CD4-positive, CD25-positive, alpha-beta regulatory T cell (primary cell): Measurements from ENCODE around the gene OLIG1. TPM values are rescaled to one million over a fixed set of nuclear protein-coding genes. Genes with fewer than 3 reads are reported as not detected.

ENCODE experiments used
- ATAC-seq, 2 donors: fragments of 150-1000 bp; cut with Tn5 transposase; one replicate each; pipeline ENCODE4 v1.10.0; 2021; ENCODE audit warnings: low read depth in 2 of 2, moderate number of reproducible peaks in 2 of 2, moderate library complexity in 1 of 2
- DNase-seq, 3 donors: peaks; one replicate each; pipeline versions ENCODE4 v3.0.0 to v3.0.0-alpha.2; 2012 to 2022; ENCODE audit warnings: mixed read lengths in 1 of 3
- H3K27ac ChIP-seq: one replicate; pipeline ENCODE4 v1.7.0; 2013; ENCODE audit warnings: mild to moderate bottlenecking, low read length; ENCODE audit not compliant: insufficient read depth, poor library complexity, severe bottlenecking
- H3K27me3 ChIP-seq: one replicate; pipeline ENCODE4 v1.7.0; 2013; ENCODE audit warnings: low read length; ENCODE audit not compliant: control insufficient read depth, insufficient read depth
- H3K36me3 ChIP-seq: one replicate; pipeline ENCODE4 v1.7.0; 2013; ENCODE audit warnings: mild to moderate bottlenecking, low read length, moderate library complexity; ENCODE audit not compliant: control insufficient read depth, insufficient read depth
- H3K4me1 ChIP-seq: 2 replicates; pipeline ENCODE4 v1.7.0; 2013; ENCODE audit warnings: mild to moderate bottlenecking, low read length; ENCODE audit not compliant: insufficient read depth, control insufficient read depth, poor library complexity, severe bottlenecking
- H3K4me3 ChIP-seq: one replicate; pipeline ENCODE4 v1.7.0; 2013; ENCODE audit warnings: low read depth, mild to moderate bottlenecking, low read length, moderate library complexity
- H3K9me3 ChIP-seq, 2 experiments: 1 replicate in 1 of 2; 2 replicates in 1 of 2; pipeline ENCODE4 v1.7.0; 2013; ENCODE audit warnings: low read length in 2 of 2, mild to moderate bottlenecking in 1 of 2, moderate library complexity in 1 of 2; ENCODE audit not compliant: control insufficient read depth in 2 of 2
- H3K27ac Mint-ChIP-seq, 3 donors: one replicate each; pipeline ENCODE4 v1.8.0; 2020 to 2022; ENCODE audit warnings: mild to moderate bottlenecking in 3 of 3, mixed read lengths in 3 of 3, moderate library complexity in 2 of 3
- H3K27me3 Mint-ChIP-seq: one replicate; pipeline ENCODE4 v1.8.0; 2022; ENCODE audit warnings: mild to moderate bottlenecking, mixed read lengths
- H3K36me3 Mint-ChIP-seq: one replicate; pipeline ENCODE4 v1.8.0; 2020; ENCODE audit warnings: mixed read lengths
- H3K4me1 Mint-ChIP-seq, 4 donors: one replicate each; pipeline ENCODE4 v1.8.0; 2020 to 2022; ENCODE audit warnings: mixed read lengths in 4 of 4, mild to moderate bottlenecking in 1 of 4
- H3K4me3 Mint-ChIP-seq, 4 donors: one replicate each; pipeline ENCODE4 v1.8.0; 2020 to 2022; ENCODE audit warnings: mild to moderate bottlenecking in 4 of 4, mixed read lengths in 4 of 4, moderate library complexity in 3 of 4
- H3K9me3 Mint-ChIP-seq, 7 donors: one replicate each; pipeline ENCODE4 v1.8.0; 2020 to 2022; ENCODE audit warnings: mixed read lengths in 7 of 7, mild to moderate bottlenecking in 3 of 7, moderate library complexity in 2 of 7
- polyA plus RNA-seq, 4 donors: library from polyadenylated mRNA; unstranded; fragments of 300-500 nt; fragmentation: Illumina TruSeq; gene quantifications; one replicate each; pipeline ENCODE4 v1.2.3, GENCODE V29; 2021
- total RNA-seq: library from RNA; stranded (reverse); gene quantifications from one replicate; pipeline ENCODE4 v1.2.3, GENCODE V29; 2022

The OLIG1 gene
- total and polyA plus RNA-seq, 5 donors from 2014 or later: not detected

DNA sequence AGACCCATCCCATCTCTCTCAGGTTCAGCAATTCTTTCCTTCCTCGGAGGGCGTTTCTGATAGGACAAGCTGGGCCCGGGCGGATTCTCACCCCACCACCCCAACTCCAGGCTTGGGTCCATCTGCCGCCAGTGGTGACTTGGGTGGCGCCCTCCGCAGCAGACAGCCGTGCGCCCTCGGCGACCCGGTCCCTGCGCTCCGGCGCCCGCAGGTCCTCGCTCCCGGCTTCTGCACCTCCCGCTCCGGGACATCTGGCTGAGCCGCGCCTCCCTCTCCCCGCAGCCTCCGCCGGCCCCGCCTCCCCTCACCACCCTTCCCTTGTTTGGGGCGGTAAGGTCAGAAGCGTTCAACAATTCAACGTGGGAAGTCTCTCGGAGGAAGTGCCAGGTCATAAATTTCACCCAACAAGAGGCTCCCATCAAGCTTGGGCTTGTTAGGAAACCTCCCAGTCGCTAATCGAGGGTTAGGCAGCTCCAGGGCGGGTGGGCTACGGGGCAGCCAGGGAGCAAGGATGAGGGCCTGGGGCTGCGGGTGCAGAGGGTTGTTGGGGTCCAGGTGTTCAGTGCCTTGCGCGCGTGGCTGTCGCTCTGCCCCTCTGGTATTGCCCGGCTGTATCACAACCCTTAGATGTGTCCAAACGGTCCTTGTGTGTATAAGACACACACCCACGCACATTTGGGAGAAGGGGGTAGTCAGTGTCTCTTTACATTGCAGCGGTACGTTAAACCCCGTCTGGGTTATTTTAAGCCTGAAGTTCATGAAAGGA, 39.8 kb downstream of the OLIG1 start:
- Histone ChIP-seq H3K4me1 (no peaks in the 10 kb centered on the region), H3K9me3 (no peaks in the 10 kb centered on the region), H3K27me3 (peaks cover 28% of the 10 kb centered on the region), H3K36me3 (no peaks in the 10 kb centered on the region), H3K27ac (no peak overlapping the region), H3K4me3 (no peak overlapping the region)
- H3K4me1 Mint-ChIP-seq: peaks cover 0 to 12% (median under 1%) of the 10 kb centered on the region in 4 donors
- H3K27me3 Mint-ChIP-seq: peaks cover 64% of the 10 kb centered on the region
- no peaks in the 10 kb centered on the region for H3K36me3 Mint-ChIP-seq
- H3K9me3 Mint-ChIP-seq: no peaks in the 10 kb centered on the region
- DNase-seq (no peak), ATAC-seq (no peak)
- H3K4me3 Mint-ChIP-seq: peak overlapping the region in 2 of 4 donors; percentile 1 to 46
- no peak overlapping the region for H3K27ac Mint-ChIP-seq

DNA sequence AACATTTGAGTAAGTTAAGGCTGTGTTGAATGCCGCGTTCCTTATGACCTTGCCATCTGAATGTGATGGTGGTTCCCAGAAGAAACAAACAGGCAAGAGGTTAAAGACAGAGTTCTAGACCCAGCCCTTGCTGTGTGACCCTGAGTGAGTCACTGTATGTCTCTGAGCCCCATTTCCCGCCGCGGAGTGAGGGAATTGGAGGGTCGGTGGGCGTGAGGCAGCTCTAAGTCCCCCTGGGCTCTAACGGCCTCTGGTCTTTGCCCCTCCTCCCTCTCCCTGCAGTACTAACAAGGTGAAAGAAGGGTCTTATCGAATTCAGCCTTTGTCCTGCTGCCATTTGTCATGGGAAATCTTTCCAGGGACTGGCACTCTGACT, 40.4 kb downstream of the OLIG1 start:
- Histone ChIP-seq H3K9me3 (no peaks in the 10 kb centered on the region), H3K27me3 (peaks cover 26% of the 10 kb centered on the region), H3K36me3 (no peaks in the 10 kb centered on the region), H3K4me1 (no peaks in the 10 kb centered on the region), H3K27ac (no peak overlapping the region), H3K4me3 (no peak overlapping the region)
- H3K36me3 Mint-ChIP-seq: no peaks in the 10 kb centered on the region
- DNase-seq (no peak), ATAC-seq (no peak)
- H3K27me3 Mint-ChIP-seq: peaks cover 58% of the 10 kb centered on the region
- peak overlapping the region in 1 of 4 donors; percentile 12 for H3K4me3 Mint-ChIP-seq
- no peaks in the 10 kb centered on the region for H3K9me3 Mint-ChIP-seq
- no peak overlapping the region for H3K27ac Mint-ChIP-seq
- H3K4me1 Mint-ChIP-seq: peaks cover 0 to 14% (median under 1%) of the 10 kb centered on the region in 4 donors

DNA sequence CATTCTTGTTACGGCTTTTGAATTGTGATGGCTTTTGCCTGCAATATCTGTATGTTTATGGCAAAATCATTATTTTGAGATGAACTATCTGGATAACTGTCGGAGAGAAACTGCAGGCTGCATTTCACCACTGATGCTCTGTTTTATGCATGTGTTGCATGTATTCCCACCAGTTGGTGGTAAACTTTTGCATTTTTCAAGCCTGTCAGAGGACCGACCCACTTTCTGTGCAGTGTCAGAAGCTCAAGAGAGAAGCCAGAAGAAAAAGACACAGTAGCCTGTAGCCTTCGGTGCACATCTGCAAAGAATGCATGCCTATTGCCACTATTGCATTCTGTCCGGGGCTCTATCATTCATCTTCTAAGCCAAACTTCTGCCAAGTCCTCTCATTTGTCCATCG, 41.6 kb downstream of the OLIG1 start:
- Mint-ChIP-seq H3K27ac (no peak overlapping the region), H3K36me3 (no peaks in the 10 kb centered on the region), H3K9me3 (no peaks in the 10 kb centered on the region), H3K4me1 (peaks cover 0 to 25% (median 5%) of the 10 kb centered on the region in 4 donors), H3K27me3 (peaks cover 50% of the 10 kb centered on the region), H3K4me3 (no peak overlapping the region)
- no peak overlapping the region for H3K4me3 ChIP-seq
- no peak overlapping the region for H3K27ac ChIP-seq
- no peak for ATAC-seq
- peaks cover 26% of the 10 kb centered on the region for H3K27me3 ChIP-seq
- H3K9me3 ChIP-seq: no peaks in the 10 kb centered on the region
- H3K36me3 ChIP-seq: no peaks in the 10 kb centered on the region
- peaks cover 6% of the 10 kb centered on the region for H3K4me1 ChIP-seq
- DNase-seq: no peak

DNA sequence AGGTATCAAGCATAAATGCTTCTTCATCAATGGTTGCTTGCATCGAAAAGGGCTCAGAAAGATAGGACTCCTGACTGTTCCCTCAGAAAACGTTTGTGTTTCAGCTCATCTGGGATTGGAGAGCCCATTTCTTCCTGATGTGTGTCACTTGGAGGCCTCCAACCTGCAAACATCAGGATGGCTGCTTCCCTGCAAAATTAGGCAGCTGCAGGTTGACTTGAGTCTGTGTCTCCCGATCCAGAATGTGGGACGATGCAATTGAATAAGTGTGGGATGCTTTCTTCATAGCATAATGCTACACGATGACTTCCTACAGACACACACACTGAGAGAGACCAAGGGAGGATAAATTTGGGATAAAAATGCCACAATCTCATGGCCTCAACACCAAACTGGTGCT, 42.2 kb downstream of the OLIG1 start:
- Mint-ChIP-seq H3K27me3 (peaks cover 46% of the 10 kb centered on the region), H3K27ac (peak overlapping the region in 1 of 3 donors; percentile 80), H3K4me1 (peaks cover 0 to 31% (median 8%) of the 10 kb centered on the region in 4 donors), H3K36me3 (no peaks in the 10 kb centered on the region), H3K9me3 (no peaks in the 10 kb centered on the region), H3K4me3 (no peak overlapping the region)
- H3K4me3 ChIP-seq: no peak overlapping the region
- no peak for DNase-seq
- peaks cover 26% of the 10 kb centered on the region for H3K27me3 ChIP-seq
- H3K9me3 ChIP-seq: no peaks in the 10 kb centered on the region
- no peaks in the 10 kb centered on the region for H3K36me3 ChIP-seq
- H3K27ac ChIP-seq: no peak overlapping the region
- peaks cover 12% of the 10 kb centered on the region for H3K4me1 ChIP-seq
- no peak for ATAC-seq

DNA sequence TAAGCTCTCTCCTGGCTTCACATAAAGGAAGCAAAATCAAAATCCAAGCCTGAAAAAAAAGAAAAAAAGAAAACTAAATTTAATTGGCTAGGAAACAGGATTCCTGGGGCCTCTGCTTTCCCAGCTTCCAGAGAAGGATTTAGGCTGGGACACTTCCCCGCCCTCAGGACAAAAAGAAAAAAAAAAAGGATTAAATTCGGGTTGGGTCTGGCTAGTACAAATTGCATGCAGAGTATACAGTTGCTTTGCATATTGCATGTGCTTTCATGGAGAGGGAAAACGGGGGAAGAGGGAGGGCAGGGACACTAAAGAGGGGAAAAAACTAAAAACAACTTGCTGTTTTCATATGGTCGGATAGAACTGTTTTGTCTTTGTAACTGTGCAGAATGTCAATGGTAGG, 42.7 kb downstream of the OLIG1 start:
- no peak overlapping the region for H3K4me3 ChIP-seq
- no peaks in the 10 kb centered on the region for H3K36me3 Mint-ChIP-seq
- H3K27ac ChIP-seq: no peak overlapping the region
- H3K9me3 Mint-ChIP-seq: no peaks in the 10 kb centered on the region
- H3K4me3 Mint-ChIP-seq: no peak overlapping the region
- H3K36me3 ChIP-seq: no peaks in the 10 kb centered on the region
- H3K27ac Mint-ChIP-seq: no peak overlapping the region
- peaks cover 46% of the 10 kb centered on the region for H3K27me3 Mint-ChIP-seq
- peaks cover 26% of the 10 kb centered on the region for H3K27me3 ChIP-seq
- H3K9me3 ChIP-seq: no peaks in the 10 kb centered on the region
- H3K4me1 ChIP-seq: peaks cover 12% of the 10 kb centered on the region
- peaks cover 0 to 36% (median 8%) of the 10 kb centered on the region in 4 donors for H3K4me1 Mint-ChIP-seq
- ATAC-seq: no peak
- DNase-seq: no peak

DNA sequence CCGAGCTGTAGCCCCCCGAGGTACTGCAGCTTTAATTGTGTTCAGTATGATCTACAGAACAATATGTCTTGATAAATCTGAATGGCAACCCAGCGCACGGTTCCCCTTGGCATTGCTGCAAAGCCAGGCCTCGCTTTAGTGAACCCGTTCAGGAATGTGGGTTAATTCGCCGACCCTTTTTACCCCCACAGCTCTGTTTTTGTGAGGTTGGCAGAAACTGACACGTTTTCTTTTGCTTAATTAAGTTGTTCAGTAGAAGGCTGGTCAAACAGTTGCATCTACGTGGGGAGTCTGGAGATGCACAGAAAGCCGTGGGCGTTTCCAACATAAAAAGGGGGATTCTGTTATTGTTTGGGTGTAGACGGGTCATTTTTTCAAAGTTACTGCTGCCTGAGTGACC, 43.2 kb downstream of the OLIG1 start:
- H3K4me3 ChIP-seq: no peak overlapping the region
- no peak overlapping the region for H3K27ac Mint-ChIP-seq

DNA sequence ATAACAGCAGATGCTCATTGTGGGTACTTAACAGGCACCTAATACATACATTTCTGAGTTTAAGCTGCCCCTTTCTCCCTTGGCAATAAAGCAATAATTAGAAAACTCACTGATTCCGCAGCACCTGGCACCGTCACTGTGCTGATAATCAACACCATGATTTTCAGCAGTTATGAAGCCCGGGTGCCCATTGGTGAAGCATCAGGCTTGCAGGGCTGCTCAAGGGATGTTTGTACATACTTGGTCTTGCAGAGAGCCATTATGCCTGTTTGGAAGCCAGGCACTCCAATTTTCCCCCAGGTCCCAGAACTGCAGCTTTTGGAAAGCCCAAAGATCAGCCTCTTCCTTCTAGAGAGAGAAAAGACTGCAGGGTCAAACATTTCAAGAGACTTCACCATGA, 44.3 kb downstream of the OLIG1 start:
- peaks cover 16% of the 10 kb centered on the region for H3K27me3 ChIP-seq
- peaks cover 0 to 33% (median 7%) of the 10 kb centered on the region in 4 donors for H3K4me1 Mint-ChIP-seq
- no peak overlapping the region for H3K27ac ChIP-seq
- DNase-seq: no peak
- H3K4me1 ChIP-seq: peaks cover 12% of the 10 kb centered on the region
- H3K4me3 ChIP-seq: no peak overlapping the region
- ATAC-seq: no peak
- no peaks in the 10 kb centered on the region for H3K9me3 ChIP-seq
- peaks cover 37% of the 10 kb centered on the region for H3K27me3 Mint-ChIP-seq
- H3K9me3 Mint-ChIP-seq: no peaks in the 10 kb centered on the region
- no peak overlapping the region for H3K4me3 Mint-ChIP-seq
- no peaks in the 10 kb centered on the region for H3K36me3 ChIP-seq
- no peaks in the 10 kb centered on the region for H3K36me3 Mint-ChIP-seq
- H3K27ac Mint-ChIP-seq: no peak overlapping the region

More for the DNA sequence above, 43.2 kb downstream of the OLIG1 start:
- Mint-ChIP-seq H3K9me3 (no peaks in the 10 kb centered on the region), H3K4me1 (peaks cover 0 to 38% (median 8%) of the 10 kb centered on the region in 4 donors), H3K27me3 (peaks cover 43% of the 10 kb centered on the region), H3K36me3 (no peaks in the 10 kb centered on the region), H3K4me3 (no peak overlapping the region)
- Histone ChIP-seq H3K27ac (no peak overlapping the region), H3K9me3 (no peaks in the 10 kb centered on the region), H3K36me3 (no peaks in the 10 kb centered on the region), H3K27me3 (peaks cover 22% of the 10 kb centered on the region), H3K4me1 (peaks cover 12% of the 10 kb centered on the region)
- DNase-seq (no peak), ATAC-seq (no peak)
